Smooth muscle cell (in vitro differentiated cells): ENCODE measurements around the gene NEMP1. TPM values are rescaled to one million over a fixed set of nuclear protein-coding genes. Genes with fewer than 3 reads are reported as not detected.
A peak's percentile ranks its signal among the peaks of the same experiment; 100 is the strongest.

Experiments
- DNase-seq: peaks from one replicate; lab custom pipeline; 2025; ENCODE audit not compliant: unreplicated experiment; lab: John Stamatoyannopoulos, UW
- H2AFZ ChIP-seq: fragments of 200-600 bp; sonication (generic); 2 replicates; pipeline ENCODE4 v1.6.0; 2016; ENCODE audit warnings: antibody characterized with exemption, low read depth, mild to moderate bottlenecking
- H3F3A ChIP-seq: fragments of 200-600 bp; sonication (generic); 2 replicates; pipeline ENCODE4 v1.6.0; 2017; ENCODE audit warnings: antibody characterized with exemption, low read depth
- H3K27ac ChIP-seq: fragments of 200-600 bp; sonication (generic); 2 replicates; pipeline ENCODE4 v1.5.1; 2016; ENCODE audit warnings: low read depth, mild to moderate bottlenecking
- H3K27me3 ChIP-seq: fragments of 200-600 bp; sonication (generic); 2 replicates; pipeline ENCODE4 v1.6.1; 2016; ENCODE audit warnings: low read depth, mild to moderate bottlenecking
- H3K36me3 ChIP-seq: fragments of 200-600 bp; sonication (generic); 2 replicates; pipeline ENCODE4 v1.5.1; 2016; ENCODE audit warnings: low read depth
- H3K4me1 ChIP-seq: fragments of 200-600 bp; sonication (generic); 2 replicates; pipeline ENCODE4 v1.5.1; 2016; ENCODE audit warnings: low read depth
- H3K4me2 ChIP-seq: fragments of 200-600 bp; sonication (generic); 2 replicates; pipeline ENCODE4 v1.6.0; 2016; ENCODE audit warnings: mild to moderate bottlenecking
- H3K4me3 ChIP-seq: fragments of 200-600 bp; sonication (generic); 2 replicates; pipeline ENCODE4 v1.5.1; 2016; ENCODE audit warnings: mild to moderate bottlenecking
- H3K79me2 ChIP-seq: fragments of 200-600 bp; sonication (generic); 2 replicates; pipeline ENCODE4 v1.6.0; 2016; ENCODE audit warnings: low read depth, mild to moderate bottlenecking
- H3K9ac ChIP-seq: fragments of 200-600 bp; sonication (generic); 2 replicates; pipeline ENCODE4 v1.6.0; 2016; ENCODE audit warnings: low read depth
- H3K9me3 ChIP-seq: fragments of 200-600 bp; sonication (generic); replicated peaks from 2 replicates; pipeline ENCODE4 v1.5.1; 2016; ENCODE audit warnings: low read depth
- H4K20me1 ChIP-seq: fragments of 200-600 bp; sonication (generic); 2 replicates; pipeline ENCODE4 v1.6.0; 2016; ENCODE audit warnings: low read depth
- WGBS: methylation state at CpG from one replicate; pipeline ENCODE4 v1.1.7; 2016; ENCODE audit warnings: low lambda C conversion rate; 5-methylcytosine and 5-hydroxymethylcytosine counted together
- polyA plus RNA-seq: library from polyadenylated mRNA; unstranded; fragments of >200 nt; fragmentation: Nextera tagmentation; extraction: Ambion mirVana; gene quantifications from 2 replicates; pipeline ENCODE4 v1.2.1, GENCODE V29; 2016
- total RNA-seq: library from RNA; depleted of rRNA; stranded (reverse); fragments of >200 nt; gene quantifications from 2 replicates; pipeline ENCODE4 v1.2.3, GENCODE V29; 2014
- TF ChIP-seq, protein P1 (sequence below): fragments of 200-600 bp; sonication (generic); IDR thresholded peaks from 2 replicates; pipeline ENCODE4 v1.5.1; 2017; ENCODE audit warnings: borderline replicate concordance, mild to moderate bottlenecking, antibody characterized with exemption; ENCODE audit not compliant: insufficient read depth, poor library complexity, severe bottlenecking

Gene NEMP1
- total and polyA plus RNA-seq, 2 experiments from 2014 or later = 3.2 to 8.9 TPM

DNA sequence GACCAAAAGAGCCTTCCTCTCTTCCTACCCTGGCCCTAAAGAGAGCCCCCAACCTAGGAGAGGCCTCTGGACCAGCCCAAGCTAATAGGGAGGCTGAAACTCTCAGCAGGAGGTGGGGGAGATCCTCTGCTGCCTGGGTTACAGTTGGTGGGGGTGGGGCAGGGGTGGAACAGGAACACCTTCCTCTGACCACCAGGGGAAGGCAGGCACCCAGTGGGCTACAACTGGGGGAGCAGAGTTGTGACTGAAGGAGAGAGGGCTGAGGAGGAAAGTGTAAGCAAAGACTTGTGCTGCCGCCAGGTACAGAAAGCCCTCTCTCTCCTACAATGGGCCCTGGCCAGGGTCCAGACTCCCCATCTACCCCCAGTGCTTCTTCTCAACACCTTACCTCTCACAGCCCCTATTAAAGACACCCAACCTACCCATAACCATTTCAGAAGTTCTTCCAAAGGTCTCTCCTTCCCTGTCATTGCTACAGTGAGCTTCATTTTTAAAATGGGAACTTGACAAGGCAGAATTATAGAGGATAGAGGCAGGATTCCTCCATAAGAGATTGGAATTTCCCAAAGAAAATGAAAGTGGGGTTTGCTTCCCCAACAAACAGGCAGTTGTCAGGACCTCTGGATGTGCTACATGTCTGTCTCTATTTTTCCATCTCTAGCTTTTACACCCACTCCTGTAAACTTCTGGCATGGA, 30.0 kb downstream of the NEMP1 start:
- Histone ChIP-seq H3K9ac (no peak overlapping the region), H3K79me2 (no peaks in the 10 kb centered on the region), H3K4me2 (no peak overlapping the region), H3K4me3 (peak overlapping the region; percentile 21), H3K4me1 (no peaks in the 10 kb centered on the region), H2AFZ (no peak overlapping the region), H4K20me1 (no peaks in the 10 kb centered on the region), H3K27ac (no peak overlapping the region), H3K27me3 (peaks cover 3% of the 10 kb centered on the region), H3K36me3 (no peaks in the 10 kb centered on the region), H3K9me3 (no peaks in the 10 kb centered on the region), H3F3A (peaks cover 6% of the 10 kb centered on the region)
- TF ChIP-seq, protein P1, sequence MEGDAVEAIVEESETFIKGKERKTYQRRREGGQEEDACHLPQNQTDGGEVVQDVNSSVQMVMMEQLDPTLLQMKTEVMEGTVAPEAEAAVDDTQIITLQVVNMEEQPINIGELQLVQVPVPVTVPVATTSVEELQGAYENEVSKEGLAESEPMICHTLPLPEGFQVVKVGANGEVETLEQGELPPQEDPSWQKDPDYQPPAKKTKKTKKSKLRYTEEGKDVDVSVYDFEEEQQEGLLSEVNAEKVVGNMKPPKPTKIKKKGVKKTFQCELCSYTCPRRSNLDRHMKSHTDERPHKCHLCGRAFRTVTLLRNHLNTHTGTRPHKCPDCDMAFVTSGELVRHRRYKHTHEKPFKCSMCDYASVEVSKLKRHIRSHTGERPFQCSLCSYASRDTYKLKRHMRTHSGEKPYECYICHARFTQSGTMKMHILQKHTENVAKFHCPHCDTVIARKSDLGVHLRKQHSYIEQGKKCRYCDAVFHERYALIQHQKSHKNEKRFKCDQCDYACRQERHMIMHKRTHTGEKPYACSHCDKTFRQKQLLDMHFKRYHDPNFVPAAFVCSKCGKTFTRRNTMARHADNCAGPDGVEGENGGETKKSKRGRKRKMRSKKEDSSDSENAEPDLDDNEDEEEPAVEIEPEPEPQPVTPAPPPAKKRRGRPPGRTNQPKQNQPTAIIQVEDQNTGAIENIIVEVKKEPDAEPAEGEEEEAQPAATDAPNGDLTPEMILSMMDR = no peak
- 100% methylated on average over 1 of the region's 1 CpG for WGBS
- DNase-seq = no peak

DNA sequence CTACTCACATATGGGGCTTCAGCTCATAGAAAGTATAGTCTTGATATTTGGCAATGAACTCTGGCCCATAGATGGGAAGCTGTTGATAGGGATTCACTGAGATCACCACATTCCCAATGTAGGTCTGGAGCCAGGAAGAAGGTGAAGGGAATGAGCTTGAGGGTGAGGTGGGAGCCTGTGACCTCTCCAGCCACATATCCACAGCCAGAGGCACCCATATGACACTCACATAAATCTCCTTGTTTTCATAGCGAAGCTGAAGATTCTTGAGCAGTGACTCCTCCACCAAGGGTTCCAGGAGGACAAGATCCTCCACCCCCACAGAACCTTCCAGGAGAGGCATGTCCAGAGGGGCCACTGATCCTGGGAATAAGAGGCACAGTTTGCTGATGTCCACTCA, 30.6 kb downstream of the NEMP1 start:
- Histone ChIP-seq H3K36me3 (no peaks in the 10 kb centered on the region), H4K20me1 (no peaks in the 10 kb centered on the region), H3K4me1 (no peaks in the 10 kb centered on the region), H2AFZ (no peak overlapping the region), H3K4me3 (no peak overlapping the region), H3K4me2 (no peak overlapping the region), H3K79me2 (no peaks in the 10 kb centered on the region), H3K9me3 (no peaks in the 10 kb centered on the region), H3K27me3 (peaks cover 3% of the 10 kb centered on the region), H3K27ac (no peak overlapping the region), H3K9ac (no peak overlapping the region), H3F3A (peaks cover 6% of the 10 kb centered on the region)
- TF ChIP-seq, protein P1 = no peak
- DNase-seq = no peak
- WGBS = 39% methylated on average over 1 of the region's 1 CpG

DNA sequence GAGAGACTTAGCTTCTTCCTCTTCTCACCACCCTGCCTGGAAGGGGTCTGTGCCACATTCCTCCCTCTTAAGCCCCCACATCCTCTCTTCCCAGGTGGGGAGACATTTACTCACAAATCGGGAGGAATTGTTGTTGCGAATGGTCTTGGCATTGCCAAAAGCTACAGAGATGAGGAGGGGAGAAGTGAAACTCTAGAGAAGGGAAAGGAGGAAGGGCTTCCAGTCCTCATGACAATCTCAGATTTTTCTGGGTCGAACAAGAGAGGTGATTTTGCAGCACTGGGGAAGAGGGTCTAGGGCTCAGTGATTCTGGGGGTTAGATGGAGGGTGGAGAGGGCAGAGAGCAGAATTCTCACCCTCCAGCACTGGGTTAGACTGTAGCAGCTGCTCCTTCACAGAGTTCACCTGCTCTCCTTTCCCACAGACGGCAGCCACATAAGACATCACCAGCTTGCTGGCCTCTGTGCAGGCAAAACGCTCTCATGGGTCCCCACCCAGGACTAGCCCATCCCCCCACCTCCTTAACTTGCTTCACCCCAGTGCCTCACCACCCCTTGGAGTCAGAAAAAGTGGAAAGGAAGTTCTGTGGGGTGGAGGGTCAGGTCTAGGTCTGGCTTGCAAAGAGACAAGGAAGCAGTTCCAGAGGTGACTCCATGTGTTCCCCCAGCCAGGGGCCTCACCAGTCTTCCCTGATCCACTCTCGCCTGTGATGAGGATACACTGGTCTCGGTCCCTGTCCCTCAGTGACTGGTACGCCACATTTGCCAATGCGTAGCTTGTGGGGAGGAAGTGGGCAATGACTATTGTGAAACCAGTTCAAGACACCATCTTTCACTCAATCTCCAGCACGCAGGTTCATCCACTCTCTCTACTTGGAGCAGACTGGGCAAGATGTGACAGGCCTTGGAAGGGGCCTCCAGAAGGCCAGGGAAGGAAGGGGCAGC, 31.4 kb downstream of the NEMP1 start:
- Histone ChIP-seq H3K9me3 (no peaks in the 10 kb centered on the region), H3K4me2 (no peak overlapping the region), H2AFZ (no peak overlapping the region), H4K20me1 (no peaks in the 10 kb centered on the region), H3F3A (peaks cover 6% of the 10 kb centered on the region), H3K36me3 (no peaks in the 10 kb centered on the region), H3K4me1 (no peaks in the 10 kb centered on the region), H3K4me3 (no peak overlapping the region), H3K27ac (no peak overlapping the region), H3K9ac (no peak overlapping the region), H3K27me3 (peaks cover 5% of the 10 kb centered on the region), H3K79me2 (no peaks in the 10 kb centered on the region)
- no peak for DNase-seq
- TF ChIP-seq, protein P1 = no peak
- WGBS = 90% methylated on average over 10 of the region's 10 CpGs
